ENCODE results near the gene MRPL52.

MRPL52 gene

GRCh38 chr14:22871224-22872032, 41.7 kb downstream of the MRPL52 start, which contains the start of gene LRP10 (continued):
- TF ChIP-seq ZNF146 (tag by site-specific recombination; IDR thresholded peaks at IDR 0.05) (no peak), ZNF280D (tag by site-specific recombination; IDR thresholded peaks at IDR 0.05) (no peak), ZNF174 (tag by site-specific recombination; IDR thresholded peaks at IDR 0.05) (no peak), KLF8 (tag by site-specific recombination; IDR thresholded peaks at IDR 0.05) (peak; percentile 98), ZFP41 (tag by site-specific recombination; IDR thresholded peaks at IDR 0.05; ENCODE audit: borderline replicate concordance) (no peak), ZNF148 (tag by site-specific recombination; IDR thresholded peaks at IDR 0.05; ENCODE audit: borderline replicate concordance) (no peak), ZNF548 (tag by site-specific recombination; IDR thresholded peaks at IDR 0.05) (no peak), ZNF362 (tag by site-specific recombination; IDR thresholded peaks at IDR 0.05) (no peak), ZNF629 (tag by site-specific recombination; IDR thresholded peaks at IDR 0.05) (peak; percentile 84), MEIS1 (CRISPR knock-in tag; IDR thresholded peaks at IDR 0.05; ENCODE audit: borderline replicate concordance) (no peak), ZFP3 (tag by site-specific recombination; IDR thresholded peaks at IDR 0.05; ENCODE audit: low read depth) (no peak), ZNF155 (tag by site-specific recombination; IDR thresholded peaks at IDR 0.05) (no peak), ZNF423 (tag by site-specific recombination; IDR thresholded peaks at IDR 0.05) (no peak; the same call in 1 of the 2 replicates), ZNF558 (tag by site-specific recombination; IDR thresholded peaks at IDR 0.05) (no peak), PRDM6 (tag by site-specific recombination; IDR thresholded peaks at IDR 0.05) (no peak), ZNF175 (tag by site-specific recombination; IDR thresholded peaks at IDR 0.05) (no peak), ZSCAN16 (tag by site-specific recombination; IDR thresholded peaks at IDR 0.05) (no peak), PATZ1 (tag by site-specific recombination; IDR thresholded peaks at IDR 0.05) (peak; percentile 94), ZNF488 (tag by site-specific recombination; IDR thresholded peaks at IDR 0.05) (no peak), ZNF792 (tag by site-specific recombination; IDR thresholded peaks at IDR 0.05) (no peak), ZNF19 (tag by site-specific recombination; IDR thresholded peaks at IDR 0.05; ENCODE audit: low read depth) (no peak), ZNF830 (tag by site-specific recombination; IDR thresholded peaks at IDR 0.05; ENCODE audit: low read depth) (no peak), PRDM1 (tag by site-specific recombination; IDR thresholded peaks at IDR 0.05) (no peak), ZNF555 (tag by site-specific recombination; conservative IDR thresholded peaks at IDR 0.05) (no peak), ZNF391 (tag by site-specific recombination; IDR thresholded peaks at IDR 0.05; ENCODE audit: borderline replicate concordance, low read depth) (no peak), ZNF560 (tag by site-specific recombination; IDR thresholded peaks at IDR 0.05; ENCODE audit: borderline replicate concordance) (no peak), SP2 (tag by site-specific recombination; IDR thresholded peaks at IDR 0.05) (peak; percentile 83), ZNF670 (tag by site-specific recombination; IDR thresholded peaks at IDR 0.05; ENCODE audit: low read depth) (no peak), BCL11B (tag by site-specific recombination; IDR thresholded peaks at IDR 0.05; ENCODE audit: low read depth) (peak; percentile 72)
